NK-92 treated with Interleukin-12 subunit alpha and Interleukin-12 subunit beta, amount 100 ng/mL, for 24 hours (cell line): ENCODE data around the gene SATB2.

ENCODE experiments used
- DNase-seq: peaks from one replicate; lab custom pipeline; 2025; lab: John Stamatoyannopoulos, UW

Gene SATB2

DNA sequence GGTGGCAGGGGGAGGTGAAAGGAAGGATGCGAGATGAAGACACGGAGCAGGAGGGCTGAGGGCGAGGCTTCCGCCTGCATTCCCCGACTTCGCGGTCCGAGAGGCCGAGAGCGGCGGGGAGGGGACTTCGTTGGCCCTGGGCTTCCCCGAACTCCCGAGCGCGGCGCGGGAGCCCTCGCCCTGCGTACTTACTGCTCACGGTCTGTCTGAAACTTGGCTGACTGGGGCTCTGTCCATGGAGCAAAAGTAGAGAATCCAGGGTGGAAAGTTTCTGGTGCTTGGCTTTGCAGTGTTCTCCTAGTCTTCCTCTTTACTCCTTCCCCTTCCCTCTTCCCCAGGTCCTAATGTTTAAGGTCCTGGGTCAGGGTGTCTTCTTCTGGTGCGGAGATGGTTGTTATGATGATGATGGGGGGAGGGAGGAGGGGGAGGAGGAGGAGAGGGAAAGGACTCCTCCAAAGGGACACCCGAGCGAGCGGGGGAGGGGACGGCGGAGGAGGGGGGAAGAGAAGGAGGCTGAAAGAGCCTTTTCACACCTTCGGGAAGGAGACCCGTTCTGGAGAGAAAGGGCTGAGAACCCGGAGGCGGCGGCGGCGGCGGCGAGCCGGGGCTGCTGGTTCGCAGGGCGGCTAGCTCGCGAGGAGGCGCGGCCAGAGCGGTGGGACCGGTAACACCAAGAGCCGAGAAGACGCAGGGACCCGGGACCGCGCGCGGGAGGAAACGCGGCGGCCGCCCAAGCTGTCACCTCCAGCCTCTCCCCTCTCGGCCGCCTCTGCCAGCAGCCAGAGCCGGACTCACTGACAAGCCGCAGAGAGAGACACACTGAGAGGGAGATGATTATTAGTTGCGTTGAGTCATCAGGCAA lies at the start of gene SATB2:
Gene SATB2, minus strand, starts transcription at position 793 of the 862 bp plus-strand sequence. CDS start 1,902 bp downstream, outside the sequence.
- DNase-seq: no peak

- DNase-seq: no peak
Measured at GRCh38 chr2:199505755-199506403, 48.1 kb upstream of the SATB2 start.

DNA sequence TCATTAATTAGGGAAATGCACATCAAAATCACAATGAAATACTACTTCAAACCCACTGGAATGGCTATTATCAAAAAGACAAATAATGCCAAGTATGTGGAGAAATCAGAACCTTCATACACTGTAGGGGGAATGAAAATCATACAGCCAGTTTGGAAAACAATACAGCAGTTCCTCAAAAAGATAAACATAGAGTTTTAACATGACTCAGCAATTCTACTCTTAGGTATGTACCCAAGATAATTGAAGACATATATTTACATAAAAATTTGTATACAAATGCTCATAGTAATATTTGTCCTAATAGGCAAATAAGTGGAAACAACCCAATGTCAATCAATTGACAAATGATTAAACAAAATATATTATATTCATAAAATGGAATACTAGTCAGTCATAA lies 45.4 kb upstream of the SATB2 start:
- DNase-seq: no peak

- DNase-seq: no peak
Measured at GRCh38 chr2:199499005-199499404, 41.3 kb upstream of the SATB2 start.

- DNase-seq: no peak
Measured at GRCh38 chr2:199495147-199495546, 37.4 kb upstream of the SATB2 start.

DNA sequence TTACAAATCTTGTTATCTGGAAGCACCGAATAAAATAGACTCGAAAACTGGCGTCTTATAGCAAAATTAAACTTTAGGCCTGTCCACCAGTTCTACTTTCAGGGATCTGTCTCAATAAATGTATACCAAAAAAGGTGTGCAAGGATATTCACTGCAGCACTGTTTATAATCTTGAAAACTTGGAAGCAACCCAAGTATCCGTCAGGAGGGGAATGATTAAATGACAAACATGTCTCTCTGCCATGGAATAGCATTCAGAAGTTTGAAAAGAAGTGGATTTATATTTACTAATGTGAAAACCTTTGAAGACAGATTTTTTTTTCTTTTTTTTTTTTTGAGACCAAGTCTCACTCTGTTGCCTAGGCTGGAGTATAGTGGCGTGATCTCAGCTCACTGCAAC lies 32.3 kb upstream of the SATB2 start:
- DNase-seq: no peak

- DNase-seq: peak; percentile 7
Measured at GRCh38 chr2:199488772-199489400, 31.1 kb upstream of the SATB2 start.

GRCh38 chr2:199485732-199486335 lies 28.1 kb upstream of the SATB2 start:
- DNase-seq: peak; percentile 5

DNA sequence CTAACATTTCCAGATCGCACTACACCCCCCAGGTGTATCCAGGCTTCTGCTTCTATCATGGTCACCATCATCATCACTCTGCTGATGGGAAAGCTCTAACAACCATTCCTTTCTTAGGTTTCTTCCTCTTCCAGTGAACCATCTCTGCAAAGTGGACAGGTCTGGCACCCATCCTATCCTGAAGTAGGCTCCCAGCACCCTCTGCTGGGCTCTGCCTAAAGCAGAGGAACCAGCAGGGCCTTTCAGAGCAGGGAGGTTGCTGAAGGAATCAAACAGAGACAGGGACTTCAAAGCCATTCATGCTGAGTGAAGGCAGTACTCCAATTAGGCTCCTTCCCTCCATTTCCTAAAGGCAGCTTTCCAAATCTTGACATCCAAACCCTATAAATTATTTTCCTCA lies 27.2 kb upstream of the SATB2 start:
- no peak for DNase-seq

DNA sequence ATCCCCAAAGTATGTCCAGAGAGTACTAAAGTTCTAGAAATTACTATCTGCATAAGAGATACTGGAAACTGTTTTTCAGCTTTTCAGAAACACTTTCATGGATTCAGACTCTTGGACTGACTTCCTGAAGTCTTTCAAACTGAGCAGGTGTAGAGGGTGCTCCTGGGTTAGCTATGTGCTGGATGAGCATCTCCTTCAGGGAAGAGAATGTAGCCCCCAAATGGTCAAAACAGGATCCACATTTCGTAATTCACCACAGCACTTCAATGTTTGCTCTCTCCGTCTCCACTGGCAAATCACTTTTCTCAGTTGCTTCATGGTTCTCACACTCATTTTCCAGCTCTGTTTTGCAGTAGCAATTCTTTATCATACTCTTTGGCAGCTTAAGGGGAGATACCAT lies 23.2 kb upstream of the SATB2 start:
- no peak for DNase-seq

- DNase-seq: no peak
Measured at GRCh38 chr2:199477277-199477834, 19.6 kb upstream of the SATB2 start.

- DNase-seq: no peak
Measured at GRCh38 chr2:199471443-199472057, 13.8 kb upstream of the SATB2 start.

GRCh38 chr2:199470672-199471442 lies 13.1 kb upstream of the SATB2 start:
- DNase-seq: no peak

DNA sequence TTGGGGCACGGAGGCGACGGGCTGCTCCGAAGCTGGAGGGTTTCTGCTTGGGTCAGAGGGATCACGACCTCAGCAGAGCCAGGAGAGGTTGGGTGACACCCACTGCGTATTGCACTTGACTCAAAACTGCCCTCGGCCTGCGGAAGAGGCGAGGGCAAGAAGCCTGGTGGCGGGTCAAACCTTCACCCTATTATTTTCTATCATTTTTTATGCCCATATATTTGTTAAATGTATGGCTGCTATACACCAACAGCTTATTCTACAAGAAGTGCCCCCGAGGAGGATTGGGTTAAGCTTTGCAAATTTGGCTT lies 12.6 kb upstream of the SATB2 start:
- DNase-seq: no peak

- DNase-seq: no peak
Measured at GRCh38 chr2:199469514-199470360, 12.0 kb upstream of the SATB2 start.

GRCh38 chr2:199468561-199469513 lies 11.1 kb upstream of the SATB2 start:
- DNase-seq: no peak

- no peak for DNase-seq
Measured at GRCh38 chr2:199467066-199467822, 9.5 kb upstream of the SATB2 start.

DNA sequence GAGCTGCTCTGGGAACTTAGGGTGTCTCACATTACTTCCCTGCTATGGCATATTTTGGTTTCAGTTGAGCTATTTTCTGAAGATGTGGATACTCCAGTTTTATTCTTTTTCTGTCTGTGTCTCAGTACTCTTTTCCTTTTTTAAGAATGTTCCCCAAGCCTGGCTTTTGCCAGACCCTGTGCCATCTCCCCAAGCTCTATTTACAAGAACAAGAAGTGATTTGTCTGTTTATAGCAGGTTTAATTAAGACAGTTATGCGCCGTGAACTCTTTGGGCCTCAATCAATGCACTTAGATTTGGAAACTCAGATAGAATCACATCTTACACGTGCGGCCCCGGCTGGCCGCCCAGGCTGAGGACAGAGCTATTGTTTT lies 8.9 kb upstream of the SATB2 start:
- DNase-seq: no peak
